ENCODE measurements around the gene ZG16.

GRCh38 chr16:29769507-29769906, 8.5 kb upstream of the ZG16 start:
- TF ChIP-seq, protein P1, sequence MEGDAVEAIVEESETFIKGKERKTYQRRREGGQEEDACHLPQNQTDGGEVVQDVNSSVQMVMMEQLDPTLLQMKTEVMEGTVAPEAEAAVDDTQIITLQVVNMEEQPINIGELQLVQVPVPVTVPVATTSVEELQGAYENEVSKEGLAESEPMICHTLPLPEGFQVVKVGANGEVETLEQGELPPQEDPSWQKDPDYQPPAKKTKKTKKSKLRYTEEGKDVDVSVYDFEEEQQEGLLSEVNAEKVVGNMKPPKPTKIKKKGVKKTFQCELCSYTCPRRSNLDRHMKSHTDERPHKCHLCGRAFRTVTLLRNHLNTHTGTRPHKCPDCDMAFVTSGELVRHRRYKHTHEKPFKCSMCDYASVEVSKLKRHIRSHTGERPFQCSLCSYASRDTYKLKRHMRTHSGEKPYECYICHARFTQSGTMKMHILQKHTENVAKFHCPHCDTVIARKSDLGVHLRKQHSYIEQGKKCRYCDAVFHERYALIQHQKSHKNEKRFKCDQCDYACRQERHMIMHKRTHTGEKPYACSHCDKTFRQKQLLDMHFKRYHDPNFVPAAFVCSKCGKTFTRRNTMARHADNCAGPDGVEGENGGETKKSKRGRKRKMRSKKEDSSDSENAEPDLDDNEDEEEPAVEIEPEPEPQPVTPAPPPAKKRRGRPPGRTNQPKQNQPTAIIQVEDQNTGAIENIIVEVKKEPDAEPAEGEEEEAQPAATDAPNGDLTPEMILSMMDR (IDR thresholded peaks at IDR 0.05): no peak
- TF ChIP-seq POLR2A (IDR thresholded peaks at IDR 0.05): no peak
- no peak for TF ChIP-seq EP300 (IDR thresholded peaks at IDR 0.05)
- TF ChIP-seq POLR2AphosphoS5 (IDR thresholded peaks at IDR 0.05): no peak
